ENCODE measurements around the gene TIMMDC1.
A peak's percentile ranks its signal among the peaks of the same experiment; 100 is the strongest.

The TIMMDC1 gene

GRCh38 chr3:119498186-119499011, at the start of gene TIMMDC1:
Gene TIMMDC1, plus strand, starts transcription at chr3:119498547. Its CDS starts 187 bp downstream, at chr3:119498734.
- DNase-seq (ENCODE audit: low spot score): peak; percentile 99

GRCh38 chr3:119453822-119454221, 44.5 kb upstream of the TIMMDC1 start:
- DNase-seq (ENCODE audit: low spot score): no peak

GRCh38 chr3:119456469-119456868, 41.9 kb upstream of the TIMMDC1 start:
- no peak for DNase-seq (ENCODE audit: low spot score)

- no peak for DNase-seq (ENCODE audit: low spot score)
Observed at GRCh38 chr3:119457246-119457645, 41.1 kb upstream of the TIMMDC1 start.

GRCh38 chr3:119463171-119464169, 34.9 kb upstream of the TIMMDC1 start, which contains the start of gene TMEM39A:
Gene TMEM39A, minus strand, starts transcription at chr3:119463615. Its CDS starts 1,541 bp downstream, at chr3:119462074.
- peak; percentile 100 for DNase-seq (ENCODE audit: low spot score)

GRCh38 chr3:119468041-119468440, 30.3 kb upstream of the TIMMDC1 start:
- DNase-seq (ENCODE audit: low spot score): no peak

GRCh38 chr3:119469418-119470189, 28.7 kb upstream of the TIMMDC1 start:
- DNase-seq (ENCODE audit: low spot score): peak; percentile 3

- no peak for DNase-seq (ENCODE audit: low spot score)
Observed at GRCh38 chr3:119470866-119471265, 27.5 kb upstream of the TIMMDC1 start.

GRCh38 chr3:119481079-119481478, 17.3 kb upstream of the TIMMDC1 start:
- DNase-seq (ENCODE audit: low spot score): peak; percentile 7

GRCh38 chr3:119483101-119483500, 15.2 kb upstream of the TIMMDC1 start:
- no peak for DNase-seq (ENCODE audit: low spot score)

GRCh38 chr3:119485563-119485962, 12.8 kb upstream of the TIMMDC1 start:
- DNase-seq (ENCODE audit: low spot score): no peak

GRCh38 chr3:119490153-119490552, 8.2 kb upstream of the TIMMDC1 start:
- DNase-seq (ENCODE audit: low spot score): no peak

- no peak for DNase-seq (ENCODE audit: low spot score)
Observed at GRCh38 chr3:119492128-119492527, 6.2 kb upstream of the TIMMDC1 start.

- no peak for DNase-seq (ENCODE audit: low spot score)
Observed at GRCh38 chr3:119492810-119493209, 5.5 kb upstream of the TIMMDC1 start.

- no peak for DNase-seq (ENCODE audit: low spot score)
Observed at GRCh38 chr3:119494597-119494996, 3.8 kb upstream of the TIMMDC1 start.

- peak; percentile 3 for DNase-seq (ENCODE audit: low spot score)
Observed at GRCh38 chr3:119497820-119498185, 544 bp upstream of the TIMMDC1 start.

- no peak for DNase-seq (ENCODE audit: low spot score)
Observed at GRCh38 chr3:119500265-119500664, 1.9 kb downstream of the TIMMDC1 start.

- no peak for DNase-seq (ENCODE audit: low spot score)
Observed at GRCh38 chr3:119500901-119501300, 2.6 kb downstream of the TIMMDC1 start.

- no peak for DNase-seq (ENCODE audit: low spot score)
Observed at GRCh38 chr3:119506631-119507030, 8.3 kb downstream of the TIMMDC1 start.

- no peak for DNase-seq (ENCODE audit: low spot score)
Observed at GRCh38 chr3:119507404-119507803, 9.1 kb downstream of the TIMMDC1 start.

GRCh38 chr3:119508172-119508845, 10.0 kb downstream of the TIMMDC1 start:
- DNase-seq (ENCODE audit: low spot score): no peak
